A673 (cell line): ENCODE measurements around the gene PIGL. TPM values are rescaled to one million over a fixed set of nuclear protein-coding genes. Genes with fewer than 3 reads are reported as not detected.

ENCODE experiments used
- BruUV-seq: library from RNA; stranded (reverse); fragments of 400-500 nt; replicated peaks from 2 replicates; lab custom pipeline; 2021; lab: Mats Ljungman, UMichigan
- CTCF ChIA-PET: fragments of 300-600 bp; sonication (Branson Sonifier 250); formaldehyde crosslinking; loops from one replicate; lab custom pipeline; 2022; ENCODE audit warnings: antibody characterized with exemption; lab: Charles Lee
- POLR2A ChIA-PET: fragments of 300-600 bp; sonication (Branson Sonifier 250); formaldehyde crosslinking; loops from one replicate; lab custom pipeline; 2022; ENCODE audit warnings: antibody characterized with exemption; ENCODE audit not compliant: low non-redundant PET; lab: Charles Lee
- DNase-seq: peaks from one replicate; pipeline ENCODE4 v3.0.0-alpha.2; 2015; ENCODE audit warnings: low spot score
- H3K27ac ChIP-seq: fragments of 200-600 bp; sonication (generic); 2 replicates; pipeline ENCODE4 v1.5.1; 2016; ENCODE audit warnings: mixed run types, low read depth, mild to moderate bottlenecking, mixed read lengths, antibody characterized with exemption, low read length; ENCODE audit not compliant: poor library complexity, severe bottlenecking
- H3K27me3 ChIP-seq: fragments of 200-600 bp; sonication (generic); replicated peaks from 2 replicates; pipeline ENCODE4 v1.6.1; 2017; ENCODE audit warnings: mixed run types, low read depth, mild to moderate bottlenecking, mixed read lengths, antibody characterized with exemption, low read length; ENCODE audit not compliant: insufficient read depth, poor library complexity
- H3K36me3 ChIP-seq: fragments of 200-600 bp; sonication (generic); 2 replicates; pipeline ENCODE4 v1.6.1; 2016; ENCODE audit warnings: mixed run types, mild to moderate bottlenecking, mixed read lengths, antibody characterized with exemption, low read length; ENCODE audit not compliant: insufficient read depth, poor library complexity, severe bottlenecking
- H3K4me1 ChIP-seq: fragments of 200-600 bp; sonication (generic); 2 replicates; pipeline ENCODE4 v1.6.1; 2017; ENCODE audit warnings: mixed run types, mild to moderate bottlenecking, mixed read lengths, antibody characterized with exemption, low read length; ENCODE audit not compliant: insufficient read depth, poor library complexity, severe bottlenecking
- H3K4me3 ChIP-seq: fragments of 200-600 bp; sonication (generic); 2 replicates; pipeline ENCODE4 v1.5.1; 2016; ENCODE audit warnings: low read depth, mixed run types, mild to moderate bottlenecking, mixed read lengths, low read length; ENCODE audit not compliant: poor library complexity, severe bottlenecking
- H3K9me3 ChIP-seq: fragments of 200-600 bp; sonication (generic); 2 replicates; pipeline ENCODE4 v1.6.1; 2016; ENCODE audit warnings: mixed run types, low read depth, mild to moderate bottlenecking, mixed read lengths, antibody characterized with exemption, low read length; ENCODE audit not compliant: poor library complexity, severe bottlenecking
- CTCF ChIP-seq: fragments of 300-800, 200-600 bp; sonication (generic); conservative IDR thresholded peaks from 2 replicates; pipeline ENCODE4 v1.5.1; 2017; ENCODE audit warnings: low read depth, mild to moderate bottlenecking, antibody characterized with exemption, low read length, moderate library complexity, mixed read lengths
- EZH2 ChIP-seq: fragments of 200-600 bp; sonication (generic); IDR thresholded peaks from 2 replicates; pipeline ENCODE4 v1.6.1; 2017; ENCODE audit warnings: borderline replicate concordance, low read depth, mild to moderate bottlenecking, mixed read lengths, antibody characterized with exemption, low read length; ENCODE audit not compliant: poor library complexity, severe bottlenecking
- intact Hi-C: fragments of 100-400 bp; cut with micrococcal nuclease; formaldehyde crosslinking; loops from one replicate; pipeline ENCODE4 v1.10.0; 2022; ENCODE audit not compliant: unreplicated experiment
- total RNA-seq: library from RNA; stranded (reverse); gene quantifications from 2 replicates; pipeline ENCODE4 v1.2.3, GENCODE V29; 2021

PIGL gene
- total RNA-seq, 1 experiment from 2014 or later = 31.7 TPM

GRCh38 chr17:16272111-16272840, 55.3 kb downstream of the PIGL start:
- no peak for TF ChIP-seq EZH2
- TF ChIP-seq CTCF = no peak
- no peaks in the 10 kb centered on the region for H3K9me3 ChIP-seq
- BruUV-seq = no TSS peak
- no peaks in the 10 kb centered on the region for H3K4me1 ChIP-seq
- no peaks in the 10 kb centered on the region for H3K27me3 ChIP-seq
- intact Hi-C loops = no loop called here
- no peak overlapping the region for H3K4me3 ChIP-seq
- no peak overlapping the region for H3K27ac ChIP-seq
- CTCF ChIA-PET = no interaction called here
- H3K36me3 ChIP-seq = no peaks in the 10 kb centered on the region
- no peak for DNase-seq
- POLR2A ChIA-PET = no interaction called here

- no peak for DNase-seq
- Histone ChIP-seq H3K27ac (no peak overlapping the region), H3K9me3 (no peaks in the 10 kb centered on the region), H3K4me1 (no peaks in the 10 kb centered on the region), H3K27me3 (no peaks in the 10 kb centered on the region), H3K4me3 (no peak overlapping the region), H3K36me3 (no peaks in the 10 kb centered on the region)
- intact Hi-C loops = no loop called here
- POLR2A ChIA-PET = no interaction called here
- TF ChIP-seq CTCF (no peak), EZH2 (no peak)
- CTCF ChIA-PET = no interaction called here
- no TSS peak for BruUV-seq
Measured at GRCh38 chr17:16273499-16273898, 56.5 kb downstream of the PIGL start.

- BruUV-seq = no TSS peak
- TF ChIP-seq EZH2 (no peak), CTCF (no peak)
- Histone ChIP-seq H3K36me3 (no peaks in the 10 kb centered on the region), H3K4me1 (no peaks in the 10 kb centered on the region), H3K9me3 (no peaks in the 10 kb centered on the region), H3K4me3 (no peak overlapping the region), H3K27me3 (no peaks in the 10 kb centered on the region), H3K27ac (no peak overlapping the region)
- DNase-seq = no peak
- POLR2A ChIA-PET = no interaction called here
- CTCF ChIA-PET = no interaction called here
- intact Hi-C loops = no loop called here
Measured at GRCh38 chr17:16273929-16274339, 56.9 kb downstream of the PIGL start.
